Muscle layer of duodenum (tissue), 2 donors: Measurements from ENCODE around the gene PEMT.

ENCODE experiments used
- H3K27ac ChIP-seq: one replicate; pipeline ENCODE4 v1.7.0; 2013; ENCODE audit warnings: mild to moderate bottlenecking, low read length
- H3K27me3 ChIP-seq: one replicate; pipeline ENCODE4 v1.7.0; 2013; ENCODE audit warnings: low read depth, mild to moderate bottlenecking, control low read depth, low read length
- H3K36me3 ChIP-seq, 2 donors: one replicate each; pipeline ENCODE4 v1.7.0; 2013; ENCODE audit warnings: low read length in 2 of 2, control low read depth in 1 of 2, mild to moderate bottlenecking in 1 of 2; ENCODE audit not compliant: insufficient read depth in 2 of 2, control insufficient read depth in 1 of 2
- H3K4me1 ChIP-seq, 2 donors: one replicate each; pipeline ENCODE4 v1.7.0; 2013; ENCODE audit warnings: low read length in 2 of 2, mild to moderate bottlenecking in 2 of 2, control low read depth in 1 of 2, moderate library complexity in 1 of 2; ENCODE audit not compliant: insufficient read depth in 2 of 2, control insufficient read depth in 1 of 2
- H3K4me3 ChIP-seq, 2 donors: one replicate each; pipeline ENCODE4 v1.7.0; 2013; ENCODE audit warnings: low read length in 2 of 2, low read depth in 1 of 2, mild to moderate bottlenecking in 1 of 2
- H3K9me3 ChIP-seq, 2 donors: one replicate each; pipeline ENCODE4 v1.7.0; 2013; ENCODE audit warnings: low read length in 2 of 2, control low read depth in 1 of 2, mild to moderate bottlenecking in 1 of 2; ENCODE audit not compliant: control insufficient read depth in 1 of 2
- donor health status: healthy.

The PEMT gene

GRCh38 chr17:17558431-17558830 is 33.1 kb downstream of the PEMT start:
- no peak overlapping the region for H3K27ac ChIP-seq
- no peaks in the 10 kb centered on the region for H3K9me3 ChIP-seq
- H3K36me3 ChIP-seq, result no peaks in the 10 kb centered on the region
- H3K4me3 ChIP-seq, result no peak overlapping the region
- H3K4me1 ChIP-seq, result no peaks in the 10 kb centered on the region
- H3K27me3 ChIP-seq, result no peaks in the 10 kb centered on the region

- Histone ChIP-seq H3K9me3 (no peaks in the 10 kb centered on the region), H3K27me3 (no peaks in the 10 kb centered on the region), H3K4me1 (no peaks in the 10 kb centered on the region), H3K36me3 (no peaks in the 10 kb centered on the region), H3K4me3 (no peak overlapping the region), H3K27ac (no peak overlapping the region)
These were observed 33.7 kb downstream of the PEMT start for GRCh38 chr17:17557796-17558195.

GRCh38 chr17:17556671-17557070 is 34.8 kb downstream of the PEMT start:
- Histone ChIP-seq H3K27ac (no peak overlapping the region), H3K9me3 (no peaks in the 10 kb centered on the region), H3K4me1 (no peaks in the 10 kb centered on the region), H3K36me3 (no peaks in the 10 kb centered on the region), H3K4me3 (no peak overlapping the region), H3K27me3 (no peaks in the 10 kb centered on the region)

- H3K36me3 ChIP-seq, result no peaks in the 10 kb centered on the region
- H3K27ac ChIP-seq, result no peak overlapping the region
- no peaks in the 10 kb centered on the region for H3K9me3 ChIP-seq
- H3K27me3 ChIP-seq, result no peaks in the 10 kb centered on the region
- H3K4me3 ChIP-seq, result no peak overlapping the region
- no peaks in the 10 kb centered on the region for H3K4me1 ChIP-seq
These were observed 35.6 kb downstream of the PEMT start for GRCh38 chr17:17555906-17556305.

- no peaks in the 10 kb centered on the region for H3K9me3 ChIP-seq
- H3K4me1 ChIP-seq, result no peaks in the 10 kb centered on the region
- H3K27me3 ChIP-seq, result no peaks in the 10 kb centered on the region
- no peak overlapping the region for H3K4me3 ChIP-seq
- H3K27ac ChIP-seq, result no peak overlapping the region
- no peaks in the 10 kb centered on the region for H3K36me3 ChIP-seq
These were observed 36.4 kb downstream of the PEMT start for GRCh38 chr17:17555151-17555550.

GRCh38 chr17:17554266-17554665 is 37.2 kb downstream of the PEMT start:
- Histone ChIP-seq H3K4me3 (no peak overlapping the region), H3K27ac (no peak overlapping the region), H3K4me1 (no peaks in the 10 kb centered on the region), H3K27me3 (no peaks in the 10 kb centered on the region), H3K36me3 (no peaks in the 10 kb centered on the region), H3K9me3 (no peaks in the 10 kb centered on the region)

- no peaks in the 10 kb centered on the region for H3K9me3 ChIP-seq
- H3K4me3 ChIP-seq, result no peak overlapping the region
- no peaks in the 10 kb centered on the region for H3K27me3 ChIP-seq
- H3K27ac ChIP-seq, result no peak overlapping the region
- H3K4me1 ChIP-seq, result no peaks in the 10 kb centered on the region
- no peaks in the 10 kb centered on the region for H3K36me3 ChIP-seq
These were observed 38.0 kb downstream of the PEMT start for GRCh38 chr17:17553217-17554195.

- peaks cover 0 to under 1% of the 10 kb centered on the region in 2 donors for H3K4me1 ChIP-seq
- no peak overlapping the region for H3K27ac ChIP-seq
- no peaks in the 10 kb centered on the region for H3K36me3 ChIP-seq
- no peak overlapping the region for H3K4me3 ChIP-seq
- H3K27me3 ChIP-seq, result no peaks in the 10 kb centered on the region
- H3K9me3 ChIP-seq, result no peaks in the 10 kb centered on the region
These were observed 38.9 kb downstream of the PEMT start for GRCh38 chr17:17552351-17553216.

GRCh38 chr17:17551361-17551760 is 40.1 kb downstream of the PEMT start:
- Histone ChIP-seq H3K9me3 (no peaks in the 10 kb centered on the region), H3K4me3 (no peak overlapping the region), H3K27me3 (no peaks in the 10 kb centered on the region), H3K36me3 (no peaks in the 10 kb centered on the region), H3K4me1 (peaks cover 0 to 13% of the 10 kb centered on the region in 2 donors), H3K27ac (no peak overlapping the region)

GRCh38 chr17:17549732-17550366 is 41.7 kb downstream of the PEMT start:
- H3K27me3 ChIP-seq, result no peaks in the 10 kb centered on the region
- no peaks in the 10 kb centered on the region for H3K36me3 ChIP-seq
- H3K27ac ChIP-seq, result no peak overlapping the region
- H3K9me3 ChIP-seq, result no peaks in the 10 kb centered on the region
- H3K4me3 ChIP-seq, result no peak overlapping the region
- H3K4me1 ChIP-seq, result peaks cover 0 to 16% of the 10 kb centered on the region in 2 donors

GRCh38 chr17:17548044-17548443 is 43.5 kb downstream of the PEMT start:
- no peak overlapping the region for H3K4me3 ChIP-seq
- peaks cover 0 to 16% of the 10 kb centered on the region in 2 donors for H3K4me1 ChIP-seq
- H3K9me3 ChIP-seq, result no peaks in the 10 kb centered on the region
- H3K27ac ChIP-seq, result no peak overlapping the region
- no peaks in the 10 kb centered on the region for H3K36me3 ChIP-seq
- no peaks in the 10 kb centered on the region for H3K27me3 ChIP-seq
